Omental fat pad (tissue), 4 donors: Measurements from ENCODE around the gene KCNF1. TPM values are rescaled to one million over a fixed set of nuclear protein-coding genes. Genes with fewer than 3 reads are reported as not detected.

Source experiments
- ATAC-seq: fragments of 150-250 bp; one replicate; pipeline ENCODE4 v1.9.1; 2016; ENCODE audit warnings: mild to moderate bottlenecking, moderate library complexity; ENCODE audit not compliant: low FRiP score
- DNase-seq: peaks from one replicate; pipeline ENCODE4 v3.0.0-alpha.2; 2019; ENCODE audit warnings: low spot score
- total RNA-seq, 4 donors: library from RNA; depleted of rRNA; stranded (reverse); fragments of >200 nt; gene quantifications; one replicate each; pipeline ENCODE4 v1.1.0, GENCODE V29; 2016
- TF ChIP-seq, protein P1 (sequence below), 3 donors: fragments of 450-650 bp; IDR thresholded peaks; one replicate each; pipeline ENCODE4 v1.5.1; 2016 to 2017; ENCODE audit warnings: antibody characterized with exemption in 3 of 3, mild to moderate bottlenecking in 3 of 3, moderate library complexity in 2 of 3

Gene KCNF1
- total RNA-seq, 4 donors from 2014 or later: 0.79 TPM; not detected in 3

DNA sequence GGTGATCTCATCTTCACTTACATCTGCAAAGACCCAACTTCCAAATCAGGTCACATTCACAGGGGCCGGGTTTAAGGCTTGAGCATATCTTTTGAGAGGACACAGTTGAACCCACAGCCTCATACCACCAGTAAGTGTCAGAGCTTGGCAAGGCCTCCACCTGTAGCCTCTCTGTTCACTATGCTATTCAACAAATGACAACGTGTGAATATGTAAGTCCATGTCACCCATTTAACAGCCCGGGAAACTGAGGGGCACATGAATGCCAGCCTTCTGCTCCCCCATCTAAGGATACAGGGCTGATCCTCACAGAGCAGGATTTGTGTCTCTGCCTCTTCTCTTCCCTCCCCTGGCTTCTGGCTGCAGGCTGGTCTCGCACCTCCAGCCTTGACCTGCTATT, 3.5 kb upstream of the KCNF1 start:
- no peak for DNase-seq

DNA sequence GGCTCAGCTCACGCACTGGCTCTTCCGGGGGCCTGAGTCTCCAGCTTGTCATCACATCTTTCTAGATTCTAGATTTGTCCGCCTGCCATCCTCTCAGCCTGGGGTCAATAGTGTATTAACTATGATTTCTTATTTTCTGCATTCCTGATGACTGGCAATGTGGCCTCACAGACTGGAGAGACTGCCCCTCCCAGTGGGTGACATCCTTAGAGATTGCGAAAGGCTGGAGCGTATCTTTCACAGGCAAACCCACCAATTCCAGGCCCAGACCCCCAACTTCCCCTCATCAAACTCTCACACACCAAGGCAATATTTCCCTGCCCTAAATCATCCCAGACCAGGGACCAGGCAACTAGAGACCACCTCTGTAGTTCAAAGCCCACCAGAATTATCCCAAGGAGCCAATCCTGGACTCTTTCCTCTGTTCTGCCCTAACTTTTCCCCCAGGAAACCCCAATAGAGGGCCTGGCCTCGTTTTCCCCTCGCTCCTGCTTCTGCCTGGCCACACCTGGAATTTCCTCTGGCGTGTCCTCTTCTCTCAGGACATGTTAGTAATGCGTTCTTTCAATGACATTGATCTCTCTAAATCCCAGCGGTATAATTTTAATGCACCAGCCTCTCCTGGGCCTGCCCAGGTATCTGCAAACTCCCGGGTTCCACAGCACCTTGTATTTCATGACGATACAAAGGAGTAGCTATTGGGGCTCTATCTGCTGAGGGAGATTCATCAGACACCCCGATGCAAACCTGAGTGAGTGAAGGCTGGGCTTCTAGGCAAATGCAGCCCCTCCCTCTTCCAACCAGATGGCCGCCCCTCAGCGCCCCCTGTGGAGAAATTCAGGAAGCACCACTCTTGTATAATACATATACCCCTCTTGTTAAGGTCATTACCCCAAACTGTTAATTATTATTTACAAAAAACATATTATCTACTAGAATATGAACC, 2.4 kb upstream of the KCNF1 start:
- TF ChIP-seq, protein P1, sequence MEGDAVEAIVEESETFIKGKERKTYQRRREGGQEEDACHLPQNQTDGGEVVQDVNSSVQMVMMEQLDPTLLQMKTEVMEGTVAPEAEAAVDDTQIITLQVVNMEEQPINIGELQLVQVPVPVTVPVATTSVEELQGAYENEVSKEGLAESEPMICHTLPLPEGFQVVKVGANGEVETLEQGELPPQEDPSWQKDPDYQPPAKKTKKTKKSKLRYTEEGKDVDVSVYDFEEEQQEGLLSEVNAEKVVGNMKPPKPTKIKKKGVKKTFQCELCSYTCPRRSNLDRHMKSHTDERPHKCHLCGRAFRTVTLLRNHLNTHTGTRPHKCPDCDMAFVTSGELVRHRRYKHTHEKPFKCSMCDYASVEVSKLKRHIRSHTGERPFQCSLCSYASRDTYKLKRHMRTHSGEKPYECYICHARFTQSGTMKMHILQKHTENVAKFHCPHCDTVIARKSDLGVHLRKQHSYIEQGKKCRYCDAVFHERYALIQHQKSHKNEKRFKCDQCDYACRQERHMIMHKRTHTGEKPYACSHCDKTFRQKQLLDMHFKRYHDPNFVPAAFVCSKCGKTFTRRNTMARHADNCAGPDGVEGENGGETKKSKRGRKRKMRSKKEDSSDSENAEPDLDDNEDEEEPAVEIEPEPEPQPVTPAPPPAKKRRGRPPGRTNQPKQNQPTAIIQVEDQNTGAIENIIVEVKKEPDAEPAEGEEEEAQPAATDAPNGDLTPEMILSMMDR (IDR thresholded peaks at IDR 0.05): no peak
- DNase-seq (no peak), ATAC-seq (no peak)

More for the DNA sequence above, 3.5 kb upstream of the KCNF1 start:
- TF ChIP-seq, protein P1 (IDR thresholded peaks at IDR 0.05): no peak
- ATAC-seq: no peak

DNA sequence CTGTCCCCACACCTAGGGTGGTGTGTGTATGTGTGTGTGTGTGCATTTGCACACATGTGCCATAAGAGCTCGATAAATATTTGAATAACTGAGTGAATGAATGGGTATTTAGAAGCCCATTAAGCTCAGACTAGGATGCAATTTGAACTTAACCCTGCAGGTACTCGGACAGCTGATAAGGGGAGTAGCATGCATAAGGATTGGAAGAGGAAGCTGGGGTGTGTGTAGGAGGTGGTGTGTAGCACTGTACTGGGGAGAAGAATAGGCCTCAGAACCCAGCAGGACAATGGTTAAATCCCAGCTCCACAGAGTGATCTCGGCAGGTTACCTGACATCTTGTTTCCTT, 1.8 kb upstream of the KCNF1 start:
- DNase-seq (no peak), ATAC-seq (no peak)
- TF ChIP-seq, protein P1 (IDR thresholded peaks at IDR 0.05): no peak

DNA sequence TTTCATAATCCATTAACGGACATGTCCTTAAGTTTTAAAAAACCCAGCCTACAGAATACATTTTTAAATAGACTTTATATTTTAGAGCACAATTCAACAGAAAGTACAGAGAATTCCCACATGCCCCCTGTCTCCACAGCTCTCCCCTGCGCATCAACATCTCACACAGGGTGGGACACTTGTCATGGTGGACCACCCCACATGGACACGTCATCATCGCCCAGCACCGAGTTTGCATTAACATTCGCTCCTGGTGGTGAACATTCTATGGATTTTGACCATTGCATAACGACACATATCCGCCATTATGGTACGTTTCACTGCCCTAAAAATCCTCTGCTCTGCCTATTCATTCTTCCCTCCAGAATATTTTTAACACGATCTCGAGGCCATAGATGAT, 1.1 kb upstream of the KCNF1 start:
- DNase-seq (no peak), ATAC-seq (no peak)
- TF ChIP-seq, protein P1 (IDR thresholded peaks at IDR 0.05): no peak

DNA sequence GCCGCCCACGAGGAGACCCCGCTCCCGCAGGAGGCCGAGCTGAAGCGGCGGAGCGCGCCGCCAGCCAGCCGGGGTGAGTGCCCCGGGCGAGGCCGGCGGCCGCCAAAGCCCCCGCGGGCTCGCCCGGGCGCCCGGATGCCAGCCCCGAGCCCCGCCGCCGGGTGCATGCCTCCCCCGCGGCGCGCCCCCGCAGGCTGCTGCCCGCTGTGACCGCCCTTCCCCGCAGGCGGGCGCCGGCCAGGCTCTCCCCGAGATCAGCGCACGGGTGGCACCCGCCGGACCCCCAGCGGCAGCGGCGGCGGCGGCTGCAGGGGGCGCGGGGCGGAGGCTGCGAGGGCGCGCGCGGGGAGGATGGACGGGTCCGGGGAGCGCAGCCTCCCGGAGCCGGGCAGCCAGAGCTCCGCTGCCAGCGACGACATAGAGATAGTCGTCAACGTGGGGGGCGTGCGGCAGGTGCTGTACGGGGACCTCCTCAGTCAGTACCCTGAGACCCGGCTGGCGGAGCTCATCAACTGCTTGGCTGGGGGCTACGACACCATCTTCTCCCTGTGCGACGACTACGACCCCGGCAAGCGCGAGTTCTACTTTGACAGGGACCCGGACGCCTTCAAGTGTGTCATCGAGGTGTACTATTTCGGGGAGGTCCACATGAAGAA, 470 bp downstream of the KCNF1 start:
- DNase-seq: no peak
- TF ChIP-seq, protein P1 (IDR thresholded peaks at IDR 0.05): no peak
- no peak for ATAC-seq

DNA sequence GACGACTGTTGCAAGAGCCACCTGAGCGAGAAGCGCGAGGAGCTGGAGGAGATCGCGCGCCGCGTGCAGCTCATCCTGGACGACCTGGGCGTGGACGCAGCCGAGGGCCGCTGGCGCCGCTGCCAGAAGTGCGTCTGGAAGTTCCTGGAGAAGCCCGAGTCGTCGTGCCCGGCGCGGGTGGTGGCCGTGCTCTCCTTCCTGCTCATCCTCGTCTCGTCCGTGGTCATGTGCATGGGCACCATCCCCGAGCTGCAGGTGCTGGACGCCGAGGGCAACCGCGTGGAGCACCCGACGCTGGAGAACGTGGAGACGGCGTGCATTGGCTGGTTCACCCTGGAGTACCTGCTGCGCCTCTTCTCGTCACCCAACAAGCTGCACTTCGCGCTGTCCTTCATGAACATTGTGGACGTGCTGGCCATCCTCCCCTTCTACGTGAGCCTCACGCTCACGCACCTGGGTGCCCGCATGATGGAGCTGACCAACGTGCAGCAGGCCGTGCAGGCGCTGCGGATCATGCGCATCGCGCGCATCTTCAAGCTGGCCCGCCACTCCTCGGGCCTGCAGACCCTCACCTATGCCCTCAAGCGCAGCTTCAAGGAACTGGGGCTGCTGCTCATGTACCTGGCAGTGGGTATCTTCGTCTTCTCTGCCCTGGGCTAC, 1.2 kb downstream of the KCNF1 start:
- ATAC-seq: no peak
- TF ChIP-seq, protein P1 (IDR thresholded peaks at IDR 0.05): no peak
- no peak for DNase-seq
